Caki2 (cell line): ENCODE data around the gene CGREF1. TPM values are rescaled to one million over a fixed set of nuclear protein-coding genes. Genes with fewer than 3 reads are reported as not detected.
"Not testable (repeated sequence)": the region's sequence is repeated elsewhere in the genome, so short reads cannot be mapped to it uniquely, and the experiment has no call there.

Source experiments
- DNase-seq: peaks from one replicate; pipeline ENCODE4 v3.0.0-alpha.2; 2015; ENCODE audit warnings: low read depth
- in situ Hi-C: cut with HindIII; loops from 2 replicates; pipeline ENCODE4 v1.10.0; 2016; ENCODE audit warnings: low sequenced_read_pairs, low pct_unique_long_range_greater_than_20kb, mixed read lengths
- total RNA-seq: library from RNA; depleted of rRNA; stranded (reverse); fragments of >200 nt; shearing (Covaris generic); gene quantifications from 2 replicates; pipeline ENCODE4 v1.2.3, GENCODE V29; 2014; ENCODE audit warnings: low replicate concordance

CGREF1 gene
- total RNA-seq, 1 experiment from 2014 or later: 7.1 TPM

GRCh38 chr2:27122791-27123190, 3.9 kb upstream of the CGREF1 start:
- DNase-seq: no peak
- in situ Hi-C loops: no loop called here

- in situ Hi-C loops: no loop called here
- no peak for DNase-seq
These were observed 3.0 kb upstream of the CGREF1 start for GRCh38 chr2:27121906-27122305.

GRCh38 chr2:27119330-27119670, 372 bp upstream of the CGREF1 start:
- DNase-seq, in situ Hi-C loops: not testable (repeated sequence)

- in situ Hi-C loops: no loop called here
- DNase-seq: no peak
These were observed 868 bp downstream of the CGREF1 start for GRCh38 chr2:27117995-27118524.

GRCh38 chr2:27115519-27115918, 3.4 kb downstream of the CGREF1 start:
- no peak for DNase-seq
- in situ Hi-C loops: no loop called here

GRCh38 chr2:27111392-27112078, 7.4 kb downstream of the CGREF1 start:
- DNase-seq, in situ Hi-C loops: not testable (repeated sequence)

- in situ Hi-C loops, DNase-seq: not testable (repeated sequence)
These were observed 8.2 kb downstream of the CGREF1 start for GRCh38 chr2:27110603-27111352.

- DNase-seq: no peak
- in situ Hi-C loops: no loop called here
These were observed 9.8 kb downstream of the CGREF1 start for GRCh38 chr2:27109083-27109482.

GRCh38 chr2:27108221-27108620, 10.7 kb downstream of the CGREF1 start:
- in situ Hi-C loops: no loop called here

GRCh38 chr2:27105981-27106380, 12.9 kb downstream of the CGREF1 start:
- in situ Hi-C loops: no loop called here
- DNase-seq: no peak

More at GRCh38 chr2:27108221-27108620, 10.7 kb downstream of the CGREF1 start:
- no peak for DNase-seq

GRCh38 chr2:27102329-27102728, 16.6 kb downstream of the CGREF1 start:
- no peak for DNase-seq
- in situ Hi-C loops: no loop called here

- DNase-seq: no peak
- in situ Hi-C loops: no loop called here
These were observed 18.9 kb downstream of the CGREF1 start for GRCh38 chr2:27100036-27100435.

- no peak for DNase-seq
- in situ Hi-C loops: loop anchor here (25.0 kb wide), 1 partner anchor 163 kb away; the partner anchor contains the start of gene SLC30A3
These were observed 19.5 kb downstream of the CGREF1 start for GRCh38 chr2:27099334-27099955.

GRCh38 chr2:27097341-27097740, 21.6 kb downstream of the CGREF1 start:
- DNase-seq: no peak
- in situ Hi-C loops: loop anchor here (25.0 kb wide), 1 partner anchor 165 kb away; the partner anchor contains the start of gene SLC30A3

GRCh38 chr2:27096748-27097297, 22.1 kb downstream of the CGREF1 start:
- in situ Hi-C loops: loop anchor here (25.0 kb wide), 1 partner anchor 165 kb away; the partner anchor contains the start of gene SLC30A3
- DNase-seq: no peak

- in situ Hi-C loops: loop anchor here (25.0 kb wide), 1 partner anchor 166 kb away; the partner anchor contains the start of gene SLC30A3
- DNase-seq: peak; percentile 14
These were observed 22.9 kb downstream of the CGREF1 start for GRCh38 chr2:27095745-27096651.

- in situ Hi-C loops: loop anchor here (25.0 kb wide), 1 partner anchor 167 kb away; the partner anchor contains the start of gene SLC30A3
- no peak for DNase-seq
These were observed 23.5 kb downstream of the CGREF1 start for GRCh38 chr2:27095427-27095744.
